Fibroblast of villous mesenchyme (primary cell): Measurements from ENCODE around the gene TCF12. TPM values are rescaled to one million over a fixed set of nuclear protein-coding genes. Genes with fewer than 3 reads are reported as not detected.
"Not testable (repeated sequence)": the region's sequence is repeated elsewhere in the genome, so short reads cannot be mapped to it uniquely, and the experiment has no call there.

ENCODE experiments used
- DNase-seq: peaks from one replicate; pipeline ENCODE4 v3.0.0-alpha.2; 2010; ENCODE audit warnings: low read depth
- H3K4me3 ChIP-seq: 2 replicates; pipeline ENCODE4 v1.5.1; 2011; ENCODE audit warnings: low read depth, mild to moderate bottlenecking, low read length
- CTCF ChIP-seq: IDR thresholded peaks from 2 replicates; pipeline ENCODE4 v1.5.1; 2012; ENCODE audit warnings: low read depth, mild to moderate bottlenecking, low read length; ENCODE audit not compliant: insufficient read depth
- total RNA-seq: library from RNA; depleted of rRNA; stranded (reverse); fragments of >200 nt; gene quantifications from 2 replicates; pipeline ENCODE4 v1.2.3, GENCODE V29; 2012

Gene TCF12
- total RNA-seq, 1 donor = 110 TPM

DNA sequence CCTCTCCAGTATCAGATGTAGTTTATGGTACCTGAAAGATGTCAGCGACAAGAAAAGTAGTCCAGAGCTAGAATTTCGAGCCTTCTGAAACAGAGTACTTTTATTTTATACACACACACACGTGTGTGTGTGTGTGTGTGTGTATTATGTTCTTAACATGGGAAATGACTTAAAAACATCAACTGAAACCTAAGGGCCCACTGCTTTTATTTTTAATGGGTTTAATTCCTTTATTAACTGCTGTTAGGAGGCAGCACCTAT is 1.9 kb downstream of the TCF12 start:
- H3K4me3 ChIP-seq = peak overlapping the region; percentile 73
- TF ChIP-seq CTCF = no peak
- no peak for DNase-seq

DNA sequence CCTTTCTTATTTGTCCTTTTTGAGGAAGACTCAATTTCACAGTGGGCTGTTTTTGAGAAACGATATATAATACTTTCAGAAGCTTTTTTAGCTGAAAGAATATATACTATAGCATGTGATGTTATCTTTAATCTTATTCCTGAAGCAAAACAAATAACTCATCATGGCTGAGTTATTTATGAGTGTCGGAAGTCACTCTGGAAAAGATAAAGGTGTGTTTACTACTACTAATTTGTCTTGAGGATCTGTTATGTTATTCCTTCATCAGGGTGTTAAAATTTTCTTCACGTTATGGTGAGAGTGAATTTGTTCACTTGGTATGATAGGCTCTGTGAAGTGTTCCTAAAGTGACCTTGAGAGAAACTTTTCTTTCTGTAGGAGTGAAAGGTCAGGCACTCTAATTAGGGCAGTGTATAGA is 4.7 kb downstream of the TCF12 start:
- no peak for DNase-seq
- no peak overlapping the region for H3K4me3 ChIP-seq

GRCh38 chr15:56927816-56928215 is 9.4 kb downstream of the TCF12 start:
- no peak for TF ChIP-seq CTCF
- no peak overlapping the region for H3K4me3 ChIP-seq
- DNase-seq = no peak

More for the DNA sequence above, 4.7 kb downstream of the TCF12 start:
- TF ChIP-seq CTCF = no peak

DNA sequence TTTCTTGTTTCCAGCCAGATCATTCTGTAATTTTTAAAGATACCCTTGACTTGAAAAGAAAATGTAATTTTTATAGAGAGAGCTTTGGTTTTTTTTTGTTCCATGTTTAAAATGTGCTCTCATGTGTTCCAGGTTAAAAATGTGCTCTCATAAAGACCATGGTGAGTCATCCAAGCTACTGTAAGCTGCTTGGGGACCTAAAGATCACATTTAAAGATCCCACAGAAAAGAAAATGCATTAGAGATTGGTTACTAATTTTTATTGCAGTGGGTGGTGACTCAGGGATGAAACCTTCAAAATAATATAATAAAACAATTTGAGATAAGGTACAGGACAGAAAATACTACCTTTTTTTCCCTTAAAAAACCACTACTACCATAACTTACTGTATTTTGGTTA is 11.0 kb downstream of the TCF12 start:
- no peak overlapping the region for H3K4me3 ChIP-seq
- TF ChIP-seq CTCF = no peak
- peak; percentile 68 for DNase-seq

- no peak overlapping the region for H3K4me3 ChIP-seq
- TF ChIP-seq CTCF = no peak
- DNase-seq = no peak
These were observed 11.5 kb downstream of the TCF12 start for GRCh38 chr15:56929933-56930332.

GRCh38 chr15:56930669-56931313 is 12.3 kb downstream of the TCF12 start:
- DNase-seq = peak; percentile 25
- no peak for TF ChIP-seq CTCF
- no peak overlapping the region for H3K4me3 ChIP-seq

DNA sequence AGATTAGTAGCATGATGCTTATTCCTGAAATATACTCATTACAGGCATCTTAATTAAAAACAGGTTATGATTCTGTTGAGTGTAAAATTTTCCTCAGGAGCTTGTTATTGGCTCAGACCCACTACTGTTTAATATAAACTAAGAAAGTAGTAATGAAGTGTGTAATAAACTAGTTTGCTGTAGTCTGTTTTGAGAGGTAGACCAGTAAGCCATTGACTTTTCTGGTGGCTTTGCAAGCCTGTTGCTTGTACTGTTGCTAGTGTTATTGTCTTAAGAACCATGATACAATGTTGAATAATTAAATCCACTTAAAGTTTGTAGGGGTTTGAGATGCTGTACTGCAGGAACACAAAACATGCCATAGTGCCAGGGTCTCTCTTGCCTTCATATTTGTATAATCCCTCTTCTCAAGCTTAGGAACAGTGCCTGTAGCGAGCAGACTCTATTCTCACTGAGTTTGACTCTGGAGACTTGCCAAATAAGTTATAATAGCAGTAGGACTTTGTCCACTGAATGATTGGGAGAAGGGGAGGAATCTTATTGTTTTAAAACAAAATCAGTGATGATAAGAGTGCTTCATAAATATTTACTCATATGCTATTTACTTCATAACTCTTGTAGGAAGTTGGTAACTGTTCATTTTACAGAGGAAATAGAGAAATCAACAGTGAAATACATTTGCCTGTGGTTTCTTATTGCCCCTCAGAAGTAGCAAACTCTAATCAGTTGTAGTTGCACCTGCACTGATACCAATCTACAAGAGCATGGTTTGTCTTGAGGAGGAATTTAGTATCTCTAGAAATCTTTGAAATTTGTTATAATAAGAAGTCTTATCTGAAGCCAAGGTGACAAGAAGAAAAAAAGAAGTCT is 13.4 kb downstream of the TCF12 start:
- no peak for TF ChIP-seq CTCF
- no peak overlapping the region for H3K4me3 ChIP-seq
- no peak for DNase-seq

- not testable (repeated sequence) for DNase-seq, H3K4me3 ChIP-seq
These were observed 14.0 kb downstream of the TCF12 start for GRCh38 chr15:56932509-56932868.
